Bronchial epithelial cell (primary cell): ENCODE measurements around the gene RBP4. TPM values are rescaled to one million over a fixed set of nuclear protein-coding genes. Genes with fewer than 3 reads are reported as not detected.

ENCODE experiments used
- DNase-seq: peaks from one replicate; pipeline ENCODE4 v3.0.0-alpha.2; 2010; ENCODE audit warnings: low read depth
- FAIRE-seq: peaks from 2 replicates; lab custom pipeline; 2011; peaks lifted over from hg19 to GRCh38; lab: Jason Lieb, UNC
- H3K27me3 ChIP-seq: 2 replicates; pipeline ENCODE4 v1.5.1; 2011; ENCODE audit warnings: low read length; ENCODE audit not compliant: control insufficient read depth, insufficient read depth
- H3K36me3 ChIP-seq: 2 replicates; pipeline ENCODE4 v1.5.1; 2011; ENCODE audit warnings: low read length; ENCODE audit not compliant: control insufficient read depth, insufficient read depth
- H3K4me3 ChIP-seq: 2 replicates; pipeline ENCODE4 v1.5.1; 2011; ENCODE audit warnings: mild to moderate bottlenecking, low read depth, low read length, control low read depth
- CTCF ChIP-seq: IDR thresholded peaks from 2 replicates; pipeline ENCODE4 v1.5.1; 2011; ENCODE audit warnings: mild to moderate bottlenecking, moderate library complexity, low read length, control low read depth, inconsistent platforms; ENCODE audit not compliant: insufficient read depth, severe bottlenecking
- total RNA-seq: library from RNA; depleted of rRNA; stranded (reverse); fragments of >200 nt; gene quantifications from 2 replicates; pipeline ENCODE4 v1.2.1, GENCODE V29; 2014

The RBP4 gene
- total RNA-seq, 1 donor from 2014 or later = not detected

GRCh38 chr10:93577565-93577964 lies 23.5 kb downstream of the RBP4 start:
- no peak for TF ChIP-seq CTCF
- Histone ChIP-seq H3K27me3 (no peaks in the 10 kb centered on the region), H3K4me3 (no peak overlapping the region), H3K36me3 (no peaks in the 10 kb centered on the region)
- FAIRE-seq (no peak), DNase-seq (no peak)

GRCh38 chr10:93576888-93577287 lies 24.1 kb downstream of the RBP4 start:
- DNase-seq (peak; percentile 34), FAIRE-seq (no peak)
- H3K27me3 ChIP-seq = peaks cover 2% of the 10 kb centered on the region
- no peak for TF ChIP-seq CTCF
- no peak overlapping the region for H3K4me3 ChIP-seq
- no peaks in the 10 kb centered on the region for H3K36me3 ChIP-seq

GRCh38 chr10:93573924-93574323 lies 27.1 kb downstream of the RBP4 start:
- FAIRE-seq (no peak), DNase-seq (no peak)
- H3K36me3 ChIP-seq = no peaks in the 10 kb centered on the region
- H3K27me3 ChIP-seq = peaks cover 6% of the 10 kb centered on the region
- no peak for TF ChIP-seq CTCF
- no peak overlapping the region for H3K4me3 ChIP-seq

DNA sequence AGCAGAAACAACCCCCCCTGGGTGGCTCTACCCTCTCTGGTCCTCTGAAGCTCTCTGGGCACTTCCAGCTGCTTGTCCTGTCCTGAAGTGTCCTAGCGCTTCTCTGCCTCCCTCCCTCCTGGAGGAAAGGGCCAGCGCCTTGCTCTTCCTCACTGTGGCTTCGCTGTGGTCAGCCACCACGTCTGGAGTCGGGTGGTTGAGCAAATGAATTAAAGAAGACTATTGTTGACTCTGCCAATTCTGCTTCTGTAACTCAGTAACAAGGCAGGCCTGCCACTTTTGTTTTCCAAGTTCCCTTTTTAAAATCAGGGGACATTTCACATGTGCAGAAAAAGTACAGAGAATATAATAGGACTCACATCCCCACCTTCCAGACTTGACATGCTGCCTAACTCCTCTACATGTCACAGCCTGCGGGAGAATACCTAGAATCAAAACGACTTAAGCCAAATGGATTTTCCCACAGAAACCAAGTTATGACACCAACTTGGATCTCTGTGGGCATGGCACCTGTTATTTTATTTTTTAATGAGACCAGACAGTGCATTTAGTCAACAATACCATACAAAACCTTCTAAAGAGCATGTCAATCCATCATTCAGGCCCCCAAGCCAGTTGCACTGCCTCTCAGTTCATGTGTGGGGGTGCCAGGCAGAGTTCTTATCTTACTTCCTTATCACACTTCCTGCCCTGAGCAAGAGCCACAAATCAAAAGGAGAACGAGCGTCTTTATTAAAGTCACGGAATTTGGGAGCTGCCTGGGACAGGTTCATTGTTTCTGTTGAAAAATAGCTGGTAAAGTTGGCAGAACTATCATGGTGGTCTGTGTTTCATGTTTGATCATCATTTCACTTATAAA lies 27.8 kb downstream of the RBP4 start:
- DNase-seq = peak; percentile 53
- Histone ChIP-seq H3K27me3 (peaks cover 11% of the 10 kb centered on the region), H3K4me3 (no peak overlapping the region), H3K36me3 (no peaks in the 10 kb centered on the region)
- TF ChIP-seq CTCF = no peak
- no peak for FAIRE-seq

DNA sequence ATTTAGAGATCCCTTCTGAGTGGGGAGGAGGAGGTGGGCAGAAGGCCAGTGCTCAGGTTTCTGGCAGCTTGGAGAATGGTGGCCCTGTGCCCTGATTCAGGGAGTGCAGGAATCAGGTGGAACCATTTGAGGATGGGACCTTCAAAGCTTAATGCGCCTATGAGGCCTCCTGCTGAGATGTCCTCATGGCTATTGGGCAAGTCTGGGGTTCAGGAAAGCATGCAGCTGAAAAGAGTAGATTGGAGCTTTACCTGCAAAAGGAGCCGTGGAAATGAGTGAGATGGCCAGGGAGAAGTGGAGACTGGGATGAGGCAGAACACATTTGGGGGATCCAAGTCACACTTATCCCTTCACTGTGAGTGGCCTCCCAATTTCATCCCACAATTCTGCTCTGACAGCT lies 28.4 kb downstream of the RBP4 start:
- no peak for FAIRE-seq
- no peak for DNase-seq
- H3K36me3 ChIP-seq = no peaks in the 10 kb centered on the region
- no peak for TF ChIP-seq CTCF
- H3K27me3 ChIP-seq = peaks cover 18% of the 10 kb centered on the region
- no peak overlapping the region for H3K4me3 ChIP-seq
